ENCODE measurements around the gene TOMM5. TPM values are rescaled to one million over a fixed set of nuclear protein-coding genes. Genes with fewer than 3 reads are reported as not detected.

TOMM5 gene
- total RNA-seq, 1 experiment from 2014 or later, result 206 TPM

DNA sequence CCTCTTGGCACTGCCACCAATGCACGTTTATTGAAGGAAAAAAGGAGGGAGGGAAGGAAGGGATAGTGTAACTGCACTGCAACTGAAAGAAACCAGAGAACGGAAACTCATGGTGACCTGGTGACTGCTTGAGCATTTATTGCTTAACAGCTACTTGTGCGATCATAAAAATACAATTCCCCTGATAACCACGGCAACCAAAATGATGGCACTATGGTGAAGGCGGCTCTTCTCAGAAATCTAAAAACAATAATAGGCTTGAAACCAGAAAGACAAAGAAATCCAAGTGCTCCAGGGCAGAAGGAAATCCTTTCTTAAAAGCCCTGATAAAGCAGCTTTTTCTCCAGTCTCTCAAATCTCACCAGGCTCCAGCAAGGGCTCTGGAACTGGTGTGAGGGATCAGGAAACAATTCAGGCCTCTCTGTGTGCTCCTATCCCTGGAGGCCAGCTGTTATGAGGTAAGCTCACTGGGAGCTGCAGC, 18.1 kb downstream of the TOMM5 start:
- in situ Hi-C loops (cut with HindIII; ENCODE audit: low pct_unique_long_range_greater_than_20kb, low sequenced_read_pairs), result no loop called here
- no peak for DNase-seq (ENCODE audit: low read depth)

DNA sequence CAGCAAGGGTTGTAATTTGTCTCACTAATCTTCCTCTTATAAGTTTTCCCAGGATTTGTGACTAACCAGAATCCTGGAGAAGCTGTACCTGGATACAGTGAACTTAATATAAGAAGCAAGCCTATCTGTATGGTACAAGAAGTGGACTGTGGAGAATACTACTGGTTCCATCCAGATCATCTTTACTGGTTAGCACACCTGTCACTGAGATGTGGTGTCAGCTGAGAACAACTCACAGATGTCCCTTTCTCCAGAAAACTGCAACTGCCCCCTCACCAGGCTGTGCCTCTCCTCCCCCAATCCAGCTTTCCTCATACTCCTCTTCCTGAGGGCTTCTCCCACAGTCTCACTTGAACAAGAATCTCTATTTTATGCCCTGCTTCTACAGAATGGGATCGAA, 21.1 kb downstream of the TOMM5 start:
- no peak for DNase-seq (ENCODE audit: low read depth)
- in situ Hi-C loops (cut with HindIII; ENCODE audit: low pct_unique_long_range_greater_than_20kb, low sequenced_read_pairs), result no loop called here

DNA sequence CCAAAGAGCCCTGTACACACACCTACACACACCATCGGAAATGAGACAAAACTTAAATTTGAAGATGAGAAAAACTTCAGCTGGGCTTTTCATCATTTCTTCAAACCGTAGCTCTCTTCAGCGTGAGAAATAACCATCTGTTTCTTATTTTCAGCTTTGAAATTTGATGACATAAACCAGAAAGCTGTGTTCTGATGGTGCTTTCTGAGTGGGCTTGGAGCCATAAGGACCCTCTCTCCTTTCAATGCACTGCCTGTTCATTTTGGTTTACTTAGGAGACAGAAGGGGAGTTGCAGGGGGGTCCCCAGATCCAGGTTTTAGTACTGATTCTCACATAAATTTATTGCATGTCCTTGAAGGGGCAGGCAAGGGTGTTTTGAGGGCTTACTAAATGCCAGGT, 25.7 kb downstream of the TOMM5 start:
- DNase-seq (ENCODE audit: low read depth), result no peak
- in situ Hi-C loops (cut with HindIII; ENCODE audit: low pct_unique_long_range_greater_than_20kb, low sequenced_read_pairs), result no loop called here

DNA sequence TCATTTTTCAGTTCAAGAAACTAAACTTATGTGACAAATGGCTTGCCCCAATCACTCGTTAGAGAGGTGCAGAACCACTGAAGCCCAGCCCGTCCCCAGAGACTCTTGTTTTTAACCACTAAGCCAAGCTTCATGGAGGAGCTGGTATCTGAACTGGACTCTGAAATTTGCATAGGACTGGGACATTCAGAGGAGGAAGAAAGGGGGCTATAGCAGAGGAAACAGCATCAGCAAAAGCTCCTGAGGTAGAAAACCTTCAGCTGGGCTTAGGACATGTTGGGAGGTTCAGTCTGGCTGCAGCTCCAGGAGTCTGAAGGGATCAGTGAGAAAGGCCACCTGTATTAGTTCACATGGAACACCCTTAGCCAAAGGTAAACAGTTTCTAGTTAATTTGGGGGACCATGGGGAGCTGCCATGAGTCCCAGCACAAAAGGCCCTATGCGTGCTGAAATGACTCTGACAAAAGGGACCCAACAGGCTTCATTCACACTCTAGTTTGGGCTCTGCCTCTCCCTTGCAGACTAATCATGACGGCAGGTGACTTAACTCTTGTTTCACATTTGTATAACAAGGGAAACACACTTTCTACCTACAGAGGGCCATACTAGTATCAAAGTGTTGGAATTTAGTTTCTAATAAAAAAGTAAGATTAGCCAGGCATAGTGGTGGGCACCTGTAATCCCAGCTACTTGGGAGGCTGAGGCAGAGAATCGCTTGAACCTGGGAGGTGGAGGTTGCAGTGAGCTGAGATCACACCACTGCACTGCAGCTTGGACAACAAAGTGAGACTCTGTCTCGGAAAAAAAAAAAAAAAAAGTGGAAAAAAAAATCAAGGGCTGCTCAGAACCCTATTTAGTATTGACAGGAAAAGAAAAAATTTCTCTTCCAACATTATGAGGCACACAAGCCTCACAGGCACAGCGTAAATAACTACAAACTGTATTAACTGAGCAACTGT, 26.5 kb downstream of the TOMM5 start:
- in situ Hi-C loops (cut with HindIII; ENCODE audit: low pct_unique_long_range_greater_than_20kb, low sequenced_read_pairs), result no loop called here
- DNase-seq (ENCODE audit: low read depth), result no peak

DNA sequence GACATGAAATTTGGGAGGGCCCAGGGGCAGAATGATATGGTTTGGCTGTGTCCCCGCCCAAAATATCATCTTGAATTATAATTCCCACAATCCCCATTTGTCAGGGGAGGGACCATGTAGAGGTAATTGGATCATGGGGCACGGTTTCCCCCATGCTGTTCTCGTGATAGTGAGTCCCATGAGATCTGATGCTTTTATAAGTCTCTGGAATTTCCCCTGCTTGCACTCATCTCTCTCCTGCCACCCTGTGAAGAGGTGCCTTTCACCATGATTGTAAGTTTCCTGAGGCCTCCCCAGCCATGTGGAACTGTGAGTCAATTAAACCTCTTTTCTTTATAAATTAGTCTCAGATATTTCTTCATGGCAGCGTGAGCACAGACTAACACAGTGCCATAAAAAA, 27.5 kb downstream of the TOMM5 start:
- in situ Hi-C loops (cut with HindIII; ENCODE audit: low pct_unique_long_range_greater_than_20kb, low sequenced_read_pairs), result no loop called here
- no peak for DNase-seq (ENCODE audit: low read depth)

DNA sequence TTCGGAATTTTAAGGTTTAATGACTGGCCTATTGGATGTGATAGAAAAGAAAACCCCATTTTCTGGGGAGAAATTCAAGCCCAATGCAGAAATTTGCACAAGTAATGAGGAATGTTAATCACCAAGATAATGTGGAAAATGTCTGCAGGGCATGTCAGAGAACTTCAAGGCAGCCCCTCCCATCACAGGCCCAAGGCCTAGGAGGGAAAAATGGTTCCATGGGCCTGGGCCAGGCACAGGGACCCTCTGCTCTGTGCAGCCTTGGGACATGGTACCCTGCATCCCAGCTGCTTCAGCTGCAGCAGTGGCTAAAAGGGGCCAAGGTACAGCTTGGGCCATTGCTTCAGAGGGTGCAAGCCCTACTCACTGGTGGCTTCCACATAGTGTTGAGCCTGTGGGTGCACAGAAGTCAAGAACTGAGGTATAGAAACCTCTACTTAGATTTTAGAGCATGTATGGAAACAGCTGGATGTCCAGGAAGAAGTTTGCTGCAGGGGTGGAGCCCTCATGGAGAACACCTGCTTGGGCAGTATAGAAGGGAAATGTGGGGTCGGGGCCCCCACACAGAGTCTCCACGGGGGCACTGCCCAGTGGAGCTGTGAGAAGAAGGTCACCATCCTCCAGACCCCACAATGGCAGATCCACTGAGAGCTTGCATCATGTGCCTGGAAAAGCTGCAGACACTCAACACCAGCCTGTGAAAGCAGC, 28.4 kb downstream of the TOMM5 start:
- in situ Hi-C loops (cut with HindIII; ENCODE audit: low pct_unique_long_range_greater_than_20kb, low sequenced_read_pairs), result no loop called here
- no peak for DNase-seq (ENCODE audit: low read depth)

DNA sequence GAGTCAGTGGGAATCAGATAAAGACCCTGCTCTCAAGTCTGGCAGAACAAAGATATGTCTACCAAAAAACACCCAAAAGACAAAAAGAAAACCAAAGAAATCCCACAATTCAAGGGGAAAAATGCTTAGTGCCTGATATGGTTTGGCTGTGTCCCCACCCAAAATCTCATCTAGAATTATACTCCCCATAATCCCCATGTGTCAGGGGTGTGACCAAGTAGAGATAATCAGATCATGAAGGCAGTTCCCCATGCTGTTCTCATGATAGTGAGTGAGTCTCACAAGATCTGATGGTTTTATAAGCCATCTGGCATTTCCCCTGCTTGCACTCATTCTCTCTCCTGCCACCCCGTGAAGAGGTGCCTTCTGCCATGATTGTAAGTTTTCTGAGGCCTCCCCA, 29.6 kb downstream of the TOMM5 start:
- DNase-seq (ENCODE audit: low read depth), result no peak
- in situ Hi-C loops (cut with HindIII; ENCODE audit: low pct_unique_long_range_greater_than_20kb, low sequenced_read_pairs), result no loop called here

DNA sequence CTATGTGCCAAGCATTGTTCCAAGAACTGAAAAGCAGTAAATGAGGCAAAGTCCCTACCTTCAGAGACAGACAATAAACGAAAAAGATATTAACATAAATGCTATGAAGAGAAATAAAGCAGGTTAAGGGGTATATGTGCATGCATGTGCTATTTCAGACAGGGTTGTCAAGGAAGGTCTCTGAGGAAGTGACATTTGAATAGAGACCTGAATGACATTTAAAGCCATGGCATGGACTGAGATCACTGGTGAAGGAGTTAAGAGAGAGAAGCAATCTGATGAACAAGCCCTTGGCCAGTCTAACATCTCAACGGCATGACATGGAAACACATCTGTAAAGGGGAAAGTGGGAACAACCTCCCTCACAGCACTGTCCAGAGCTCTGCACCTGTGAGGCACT, 30.7 kb downstream of the TOMM5 start:
- DNase-seq (ENCODE audit: low read depth), result no peak
- in situ Hi-C loops (cut with HindIII; ENCODE audit: low pct_unique_long_range_greater_than_20kb, low sequenced_read_pairs), result no loop called here

DNA sequence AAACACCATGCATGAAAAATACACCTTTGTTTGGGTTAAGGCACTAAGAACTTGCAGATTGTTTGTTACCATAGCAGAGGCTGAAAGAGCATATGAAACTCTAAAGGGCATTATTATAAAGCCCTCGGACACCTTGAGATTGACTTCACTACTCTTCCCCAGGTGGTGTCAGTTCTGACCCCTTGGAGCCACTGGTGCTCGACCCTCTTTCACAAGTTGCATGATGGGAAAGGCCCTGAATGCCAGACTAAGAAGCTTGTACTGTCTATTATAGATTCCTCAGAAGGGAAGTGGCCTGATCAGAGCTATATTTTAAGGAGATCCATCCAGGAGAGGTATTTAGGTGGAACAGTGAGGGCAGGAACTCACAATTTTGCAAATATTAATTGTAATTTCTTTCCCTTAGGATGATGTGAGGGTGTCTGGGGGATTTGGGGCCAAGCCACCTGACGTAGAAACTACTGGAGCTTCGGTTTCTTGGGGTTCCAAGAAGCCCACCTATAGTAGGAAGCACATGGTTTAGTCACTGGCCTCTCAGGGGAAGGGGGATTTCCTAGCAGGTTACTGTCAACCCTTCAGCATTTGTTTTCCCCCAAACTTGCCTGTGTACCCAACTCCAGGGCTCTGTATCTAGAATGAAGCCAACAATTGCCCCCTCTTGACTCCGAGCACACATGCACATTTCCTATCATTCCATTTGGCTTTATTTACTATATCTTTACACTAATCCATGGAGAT, 32.4 kb downstream of the TOMM5 start:
- in situ Hi-C loops (cut with HindIII; ENCODE audit: low pct_unique_long_range_greater_than_20kb, low sequenced_read_pairs), result no loop called here
- no peak for DNase-seq (ENCODE audit: low read depth)

DNA sequence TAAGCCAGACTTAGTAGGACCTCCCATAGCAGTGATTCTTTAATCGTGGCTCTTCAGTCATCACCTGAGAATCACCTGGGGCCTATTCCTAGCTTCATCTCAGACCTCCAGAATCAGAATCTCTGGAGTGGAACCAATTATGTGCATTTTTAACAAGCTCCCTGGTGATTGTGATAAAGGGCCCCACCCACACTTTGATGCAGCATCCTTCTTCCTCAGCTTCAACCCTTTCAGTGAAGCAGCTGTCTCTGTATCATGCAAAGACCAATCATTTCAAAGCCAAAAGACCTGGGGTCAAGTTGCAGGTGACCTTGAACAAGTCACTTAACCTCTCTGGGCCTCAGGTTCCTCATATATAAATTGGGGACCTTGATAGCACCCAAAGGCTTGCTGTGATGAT, 33.3 kb downstream of the TOMM5 start:
- in situ Hi-C loops (cut with HindIII; ENCODE audit: low pct_unique_long_range_greater_than_20kb, low sequenced_read_pairs), result no loop called here
- no peak for DNase-seq (ENCODE audit: low read depth)

DNA sequence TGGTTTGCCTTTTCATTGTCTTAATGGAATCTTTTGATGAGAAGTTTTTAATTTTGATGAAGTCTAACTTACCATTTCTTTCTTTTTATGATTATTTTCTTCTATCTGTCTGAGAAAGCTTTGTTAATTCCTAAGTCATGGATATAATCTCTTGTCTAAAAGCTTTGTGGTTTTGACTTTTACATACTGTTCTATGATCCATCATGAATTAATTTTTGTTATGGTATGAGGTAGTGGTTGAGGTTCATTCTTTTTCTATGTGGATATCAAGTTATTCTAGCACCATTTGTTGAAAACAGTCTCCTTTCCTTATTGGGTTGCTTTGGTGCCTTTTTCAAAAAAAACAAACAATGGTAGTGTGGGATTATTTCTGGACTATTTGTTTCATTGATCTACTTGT, 36.6 kb downstream of the TOMM5 start:
- in situ Hi-C loops (cut with HindIII; ENCODE audit: low pct_unique_long_range_greater_than_20kb, low sequenced_read_pairs), result no loop called here
- DNase-seq (ENCODE audit: low read depth), result no peak

DNA sequence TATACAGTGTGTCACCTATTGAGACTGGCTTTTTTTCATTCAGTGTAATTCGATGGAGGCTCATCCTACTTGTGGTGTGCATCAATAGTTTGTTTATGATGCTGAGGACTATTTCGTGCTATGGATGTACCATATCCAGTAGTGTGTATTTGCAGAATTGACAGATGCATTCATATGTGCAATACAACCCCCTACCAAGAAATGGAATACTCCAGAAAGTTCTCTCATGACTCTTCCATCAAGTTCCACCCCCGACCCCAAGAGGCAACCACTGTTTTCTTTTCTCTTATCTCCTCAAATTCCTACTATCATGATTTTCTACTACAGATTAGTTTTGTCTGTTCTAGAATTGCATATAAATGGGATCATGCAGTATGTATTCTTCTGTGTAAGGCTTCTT, 38.1 kb downstream of the TOMM5 start:
- in situ Hi-C loops (cut with HindIII; ENCODE audit: low pct_unique_long_range_greater_than_20kb, low sequenced_read_pairs), result no loop called here
- no peak for DNase-seq (ENCODE audit: low read depth)

DNA sequence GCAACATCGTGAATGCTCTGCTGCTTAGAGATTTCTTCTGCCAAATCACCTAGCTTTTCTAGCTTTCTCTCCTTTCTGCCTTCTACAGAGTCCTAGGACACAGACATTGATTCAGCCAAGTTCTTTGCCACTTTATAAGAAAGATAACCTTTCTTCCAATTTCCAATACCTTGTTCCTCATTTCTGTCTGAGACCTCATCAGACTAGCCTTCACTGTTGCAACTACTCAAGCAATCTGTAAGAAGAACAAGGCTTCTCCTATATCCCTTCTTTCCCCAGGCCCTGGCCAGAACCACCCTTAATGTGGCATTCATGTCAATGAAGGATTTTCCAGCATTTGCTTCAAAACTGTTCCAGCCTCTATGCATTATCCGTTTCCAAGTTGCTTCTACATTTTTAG, 40.5 kb downstream of the TOMM5 start:
- in situ Hi-C loops (cut with HindIII; ENCODE audit: low pct_unique_long_range_greater_than_20kb, low sequenced_read_pairs), result no loop called here
- no peak for DNase-seq (ENCODE audit: low read depth)

DNA sequence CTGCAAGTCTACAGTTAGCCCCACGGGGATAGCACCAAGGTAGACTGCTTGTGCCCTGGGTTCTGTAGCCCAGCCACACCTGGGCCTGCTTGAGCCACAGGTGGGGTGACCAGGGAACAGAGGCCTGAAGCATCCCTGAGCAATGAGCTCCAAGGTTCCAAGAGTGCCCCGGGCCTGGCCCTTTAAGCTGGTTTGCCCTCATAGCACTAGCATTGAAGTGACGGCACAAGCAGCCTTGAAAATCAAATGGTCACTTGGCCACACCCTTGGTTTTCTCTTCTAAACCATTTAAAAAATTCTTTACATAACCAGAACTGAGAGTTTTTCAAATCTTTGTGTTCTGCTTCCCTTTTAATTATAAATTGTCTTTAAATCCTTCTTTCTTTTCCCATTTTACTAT, 40.9 kb downstream of the TOMM5 start:
- in situ Hi-C loops (cut with HindIII; ENCODE audit: low pct_unique_long_range_greater_than_20kb, low sequenced_read_pairs), result no loop called here
- DNase-seq (ENCODE audit: low read depth), result no peak

DNA sequence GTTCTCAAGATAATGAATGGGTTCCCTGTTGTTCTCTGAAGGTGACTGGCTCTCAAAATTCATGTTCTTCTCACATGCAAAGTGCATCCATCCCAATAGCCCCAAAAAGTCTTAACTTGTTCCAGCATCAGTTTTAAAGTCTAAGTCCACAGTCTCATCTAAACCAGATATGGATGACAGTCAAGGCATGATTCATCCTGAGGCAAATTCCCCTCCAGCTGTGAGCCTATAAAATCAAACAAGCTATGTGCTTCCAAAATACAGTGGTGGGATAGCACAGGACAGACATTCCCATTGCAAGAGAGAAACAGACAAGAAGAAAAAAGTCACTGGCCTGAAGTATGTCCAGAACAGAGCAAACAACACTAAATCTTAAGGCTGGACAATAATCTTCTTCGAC, 41.6 kb downstream of the TOMM5 start:
- in situ Hi-C loops (cut with HindIII; ENCODE audit: low pct_unique_long_range_greater_than_20kb, low sequenced_read_pairs), result no loop called here
- DNase-seq (ENCODE audit: low read depth), result no peak

DNA sequence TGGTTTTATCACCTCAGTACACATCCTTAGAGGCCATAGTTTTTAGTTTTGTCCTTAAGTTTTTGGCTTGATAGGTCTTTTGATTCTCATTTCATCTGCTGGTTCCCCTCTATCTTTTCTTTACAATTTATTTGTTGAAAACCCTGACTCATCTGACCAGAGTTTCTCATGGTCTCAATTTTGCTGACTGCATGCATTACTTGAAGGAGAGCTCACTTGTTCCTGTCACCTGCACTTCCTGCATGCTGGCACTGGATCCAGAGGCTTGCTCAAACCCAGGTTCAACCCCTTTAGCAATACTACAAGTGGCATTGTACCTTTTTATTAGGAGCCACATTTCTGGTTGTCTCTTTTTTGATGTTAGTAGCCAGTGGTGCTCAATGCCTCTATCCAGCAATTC, 42.9 kb downstream of the TOMM5 start:
- in situ Hi-C loops (cut with HindIII; ENCODE audit: low pct_unique_long_range_greater_than_20kb, low sequenced_read_pairs), result no loop called here
- DNase-seq (ENCODE audit: low read depth), result no peak

DNA sequence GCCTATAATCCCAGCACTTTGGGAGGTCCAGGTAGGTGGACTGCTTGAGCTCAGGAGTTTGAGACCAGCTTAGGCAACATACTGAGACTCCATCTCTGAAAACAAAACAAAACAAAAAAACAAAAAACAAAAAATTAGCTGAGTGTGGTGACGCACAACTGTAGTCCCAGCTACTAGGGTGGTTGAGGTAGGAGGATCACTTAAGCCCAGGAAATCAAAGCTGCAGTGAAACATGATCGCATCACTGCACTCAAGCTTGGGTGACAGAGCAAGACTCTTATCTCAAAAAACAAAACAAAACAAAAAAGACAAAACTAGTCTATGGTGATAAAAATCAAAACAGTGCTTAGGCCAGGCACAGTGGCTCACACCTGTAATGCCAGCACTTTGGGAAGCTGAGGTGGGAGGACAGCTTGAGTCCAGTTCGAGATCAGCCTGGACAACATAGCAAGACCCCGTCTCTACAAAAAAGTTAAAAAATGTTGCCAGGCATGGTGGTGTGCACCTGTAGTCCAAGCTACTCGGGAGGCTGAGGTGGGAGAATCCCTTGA, 45.0 kb downstream of the TOMM5 start:
- DNase-seq (ENCODE audit: low read depth), result no peak
- in situ Hi-C loops (cut with HindIII; ENCODE audit: low pct_unique_long_range_greater_than_20kb, low sequenced_read_pairs), result no loop called here

DNA sequence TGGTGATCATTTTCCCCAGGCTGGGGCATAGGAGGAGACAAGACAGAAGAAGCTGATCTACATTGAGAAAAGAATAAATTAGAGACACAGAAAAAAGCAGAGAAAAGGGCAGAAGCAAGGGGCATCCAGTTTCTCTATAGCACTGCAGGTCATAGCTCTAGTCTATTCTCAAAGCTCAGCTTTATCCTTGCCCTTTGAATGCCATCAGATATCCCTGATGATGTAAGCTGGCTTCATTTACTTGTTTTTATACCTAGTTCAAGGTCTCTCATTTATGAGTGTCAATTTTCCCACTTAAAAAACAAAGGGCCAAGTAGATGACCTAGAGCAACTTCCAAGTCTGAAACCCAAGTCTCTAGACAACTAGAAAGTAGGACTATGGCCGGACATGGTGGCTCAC, 48.9 kb downstream of the TOMM5 start:
- in situ Hi-C loops (cut with HindIII; ENCODE audit: low pct_unique_long_range_greater_than_20kb, low sequenced_read_pairs), result no loop called here
- DNase-seq (ENCODE audit: low read depth), result no peak

DNA sequence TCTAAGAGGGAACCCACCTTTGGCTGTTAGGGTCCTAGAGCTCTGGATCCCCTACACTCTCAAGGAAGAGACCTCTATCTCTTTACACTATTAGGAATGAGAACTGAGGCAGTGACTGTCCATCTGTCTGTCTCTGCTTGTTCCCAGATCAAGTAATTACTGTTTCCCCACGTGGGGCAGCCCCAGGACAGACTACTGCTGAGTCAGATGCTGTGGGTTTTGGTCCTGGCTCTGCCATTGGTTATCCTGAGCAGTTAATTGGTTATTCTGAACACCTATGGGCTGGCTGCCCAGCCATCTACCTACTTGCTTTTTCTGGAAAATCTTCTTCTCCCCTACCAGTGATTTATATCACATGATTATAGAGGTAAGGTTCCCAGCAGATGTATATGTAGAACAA, 49.5 kb downstream of the TOMM5 start:
- no peak for DNase-seq (ENCODE audit: low read depth)
- in situ Hi-C loops (cut with HindIII; ENCODE audit: low pct_unique_long_range_greater_than_20kb, low sequenced_read_pairs), result no loop called here
